GM18870 (cell line): ENCODE data around the gene AGAP1.
"Not testable (repeated sequence)": the region's sequence is repeated elsewhere in the genome, so short reads cannot be mapped to it uniquely, and the experiment has no call there.

Source experiments
- ATAC-seq: cut with Tn5 transposase; IDR thresholded peaks from one replicate; pipeline ENCODE4 v1.9.1; 2021; ENCODE audit warnings: moderate library complexity; ENCODE audit not compliant: unreplicated experiment

The AGAP1 gene

DNA sequence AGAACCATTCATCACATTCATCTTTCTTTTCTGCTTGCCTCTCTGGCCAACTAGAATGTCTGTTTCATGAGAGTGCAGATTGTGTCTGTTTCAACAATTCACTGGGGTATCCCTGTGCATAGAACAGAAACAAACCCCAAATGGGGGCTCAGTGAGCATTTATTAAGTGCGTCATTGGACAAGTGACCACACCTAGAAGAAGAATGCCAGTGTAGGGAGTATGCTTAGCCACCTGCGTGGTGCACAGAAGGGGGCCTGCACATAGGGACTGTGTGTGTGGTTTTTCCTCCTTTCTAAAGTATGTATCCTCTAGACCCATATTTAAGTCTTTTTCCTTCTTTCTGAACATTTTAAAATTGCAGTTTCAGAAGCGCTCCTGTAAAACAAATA is 255.9 kb downstream of the AGAP1 start:
- ATAC-seq, result no peak

DNA sequence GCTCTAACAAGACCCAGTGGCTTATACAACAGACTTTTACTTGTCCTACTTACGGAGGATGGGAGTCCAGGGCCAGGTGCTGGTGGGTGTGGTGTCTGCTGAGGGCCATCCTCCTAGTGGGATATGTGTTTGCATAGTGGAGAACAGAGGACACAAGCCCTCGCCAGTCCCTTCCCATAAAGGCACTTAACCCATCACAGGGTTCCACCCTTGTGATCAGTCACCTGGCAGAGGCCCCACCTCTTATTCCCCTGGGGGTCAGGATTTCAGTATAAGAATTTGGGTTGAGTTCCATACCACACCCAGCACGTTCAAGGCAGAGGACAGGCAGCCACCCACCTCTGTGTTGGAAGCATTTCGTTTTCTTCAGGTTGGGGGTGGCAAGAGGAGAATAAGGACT is 259.0 kb downstream of the AGAP1 start:
- ATAC-seq, result no peak

GRCh38 chr2:235754357-235755207 is 260.7 kb downstream of the AGAP1 start:
- ATAC-seq, result no peak

DNA sequence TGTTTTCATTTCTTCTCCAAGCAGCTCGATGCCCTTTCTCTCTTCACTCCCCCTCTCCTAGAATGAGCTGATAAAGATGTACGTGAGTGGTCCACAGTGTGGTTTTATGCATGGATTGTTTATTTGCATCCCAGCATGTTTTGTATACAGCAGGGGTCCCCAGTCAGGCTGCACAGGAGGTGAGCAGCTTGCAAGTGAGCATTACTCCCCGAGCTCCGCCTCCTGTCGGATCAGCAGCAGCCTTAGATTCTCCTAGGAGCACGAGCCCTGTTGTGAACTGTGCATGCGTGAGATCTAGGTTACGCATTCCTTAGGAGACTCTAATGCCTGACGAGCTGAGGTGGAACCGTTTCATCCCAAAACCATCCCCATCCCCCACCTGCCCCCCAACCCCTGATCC is 262.6 kb downstream of the AGAP1 start:
- no peak for ATAC-seq

- ATAC-seq, result no peak
Measured at GRCh38 chr2:235757212-235757611, 263.4 kb downstream of the AGAP1 start.

DNA sequence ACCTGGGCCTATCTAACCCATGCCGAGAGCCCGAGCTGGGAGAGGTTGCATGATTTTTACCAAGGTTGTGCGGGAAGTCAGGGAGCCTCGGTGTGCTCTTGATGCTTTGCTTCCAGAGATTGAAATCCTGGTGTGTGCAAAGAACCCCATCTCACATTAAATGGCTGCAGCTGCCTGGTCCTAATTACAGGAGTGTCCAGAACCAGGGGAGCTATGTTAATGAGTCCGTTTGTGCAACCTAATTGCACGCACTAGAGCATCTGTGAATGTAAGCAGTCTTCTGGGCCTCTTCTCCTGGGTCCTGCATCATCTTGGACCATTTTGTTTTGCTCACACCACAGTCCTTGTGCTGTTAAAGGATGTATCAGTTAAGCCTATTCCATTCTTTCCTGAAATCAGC is 263.8 kb downstream of the AGAP1 start:
- ATAC-seq, result no peak

DNA sequence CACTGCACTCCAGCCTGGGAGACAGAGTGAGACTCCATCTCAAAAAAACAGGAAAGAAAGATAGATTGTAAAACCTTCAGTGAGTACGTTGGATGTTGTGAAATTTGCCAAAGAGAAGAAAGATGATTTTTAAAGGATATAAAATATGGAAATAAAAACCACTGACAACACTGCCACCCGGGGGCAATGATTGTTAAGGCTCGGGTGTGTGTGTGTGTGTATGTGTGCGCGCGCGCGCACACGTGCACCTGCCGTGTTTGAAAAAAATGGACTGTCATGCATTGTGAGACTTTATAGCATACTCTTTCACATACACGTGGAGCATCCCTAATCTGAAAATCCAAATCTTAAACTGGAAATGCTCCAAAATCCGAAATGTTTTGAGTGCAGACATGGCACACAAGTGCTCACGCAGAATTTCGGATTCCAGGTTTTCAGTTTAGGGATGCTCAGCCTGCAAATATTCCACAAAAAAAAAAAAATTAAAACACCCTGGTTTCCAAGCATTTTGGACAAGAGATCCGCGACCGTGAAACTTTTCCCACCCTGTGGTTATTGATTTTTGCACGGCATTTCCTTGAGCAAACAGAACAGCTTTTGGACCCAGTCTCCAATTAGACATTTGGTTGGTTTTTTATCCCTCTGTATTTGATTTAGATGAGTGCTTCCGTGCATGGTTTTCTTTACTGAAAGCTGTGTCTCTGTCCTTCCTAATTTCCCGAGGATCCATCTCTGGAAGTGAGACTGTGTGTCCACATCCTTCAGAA is 269.2 kb downstream of the AGAP1 start:
- ATAC-seq, result no peak

- no peak for ATAC-seq
Measured at GRCh38 chr2:235763816-235764215, 270.0 kb downstream of the AGAP1 start.

DNA sequence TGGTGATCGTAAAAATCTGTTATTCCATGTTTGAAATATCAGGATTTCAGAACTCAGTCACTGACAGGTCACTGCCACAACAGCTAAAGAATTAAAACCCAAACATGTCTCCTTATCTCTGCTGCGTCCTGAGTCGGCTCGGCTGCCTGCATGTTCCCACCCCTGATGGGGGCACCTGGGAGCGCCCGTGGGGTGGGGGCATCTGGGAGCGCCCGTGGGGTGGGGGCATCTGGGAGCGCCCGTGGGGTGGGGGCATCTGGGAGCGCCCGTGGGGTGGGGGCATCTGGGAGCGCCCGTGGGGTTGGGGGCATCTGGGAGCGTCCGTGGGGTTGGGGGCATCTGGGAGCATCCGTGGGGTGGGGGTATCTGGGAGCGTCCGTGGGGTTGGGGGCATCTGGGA is 270.6 kb downstream of the AGAP1 start:
- not testable (repeated sequence) for ATAC-seq

DNA sequence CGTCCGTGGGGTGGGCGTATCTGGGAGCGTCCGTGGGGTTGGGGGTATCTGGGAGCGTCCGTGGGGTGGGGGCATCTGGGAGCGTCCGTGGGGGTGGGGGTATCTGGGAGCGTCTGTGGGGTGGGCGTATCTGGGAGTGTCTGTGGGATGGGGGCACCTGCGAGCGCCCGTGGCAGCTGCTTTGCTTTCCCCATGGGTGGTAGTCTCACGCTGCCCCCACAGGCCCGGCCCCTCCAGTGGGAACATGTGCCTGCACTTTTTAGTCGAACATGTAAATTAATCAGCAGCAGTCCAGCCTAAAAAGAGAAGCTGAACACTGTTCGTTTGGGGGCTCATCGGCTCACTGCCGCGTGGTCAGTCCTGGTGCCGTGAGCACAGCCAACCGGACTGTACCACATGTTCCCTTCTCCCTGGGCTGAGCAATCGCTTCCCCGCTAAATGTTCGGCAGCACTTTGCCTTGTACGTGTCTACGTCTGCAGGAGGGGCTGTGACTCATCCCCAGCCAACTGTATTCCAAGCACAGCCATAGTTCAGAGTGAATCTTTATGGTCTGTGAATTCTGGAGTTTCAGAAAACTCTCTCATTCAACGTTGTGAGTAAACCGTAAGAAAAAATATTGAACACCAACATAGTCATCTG is 271.5 kb downstream of the AGAP1 start:
- no peak for ATAC-seq

GRCh38 chr2:235766278-235766677 is 272.4 kb downstream of the AGAP1 start:
- no peak for ATAC-seq

DNA sequence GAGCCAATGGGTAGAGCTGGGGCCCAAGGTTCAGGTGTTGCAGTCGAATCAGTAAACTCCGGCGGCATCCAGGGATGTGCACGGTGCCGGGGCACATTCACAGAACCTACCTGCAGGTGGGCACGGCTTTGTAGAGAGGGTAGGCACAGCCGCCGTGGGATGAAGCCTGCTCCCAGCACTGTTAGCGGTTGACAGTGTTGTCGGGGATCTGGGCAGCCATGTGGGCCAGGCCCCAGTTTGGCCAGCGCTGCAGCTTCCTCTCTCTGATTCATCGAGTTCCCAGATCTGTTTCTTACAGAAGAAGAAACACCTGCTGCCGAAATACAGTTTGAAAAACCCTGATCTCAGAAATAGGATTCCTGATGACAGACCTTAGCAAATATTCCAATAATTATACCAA is 274.8 kb downstream of the AGAP1 start:
- ATAC-seq, result no peak

- ATAC-seq, result no peak
Measured at GRCh38 chr2:235769046-235769445, 275.2 kb downstream of the AGAP1 start.

DNA sequence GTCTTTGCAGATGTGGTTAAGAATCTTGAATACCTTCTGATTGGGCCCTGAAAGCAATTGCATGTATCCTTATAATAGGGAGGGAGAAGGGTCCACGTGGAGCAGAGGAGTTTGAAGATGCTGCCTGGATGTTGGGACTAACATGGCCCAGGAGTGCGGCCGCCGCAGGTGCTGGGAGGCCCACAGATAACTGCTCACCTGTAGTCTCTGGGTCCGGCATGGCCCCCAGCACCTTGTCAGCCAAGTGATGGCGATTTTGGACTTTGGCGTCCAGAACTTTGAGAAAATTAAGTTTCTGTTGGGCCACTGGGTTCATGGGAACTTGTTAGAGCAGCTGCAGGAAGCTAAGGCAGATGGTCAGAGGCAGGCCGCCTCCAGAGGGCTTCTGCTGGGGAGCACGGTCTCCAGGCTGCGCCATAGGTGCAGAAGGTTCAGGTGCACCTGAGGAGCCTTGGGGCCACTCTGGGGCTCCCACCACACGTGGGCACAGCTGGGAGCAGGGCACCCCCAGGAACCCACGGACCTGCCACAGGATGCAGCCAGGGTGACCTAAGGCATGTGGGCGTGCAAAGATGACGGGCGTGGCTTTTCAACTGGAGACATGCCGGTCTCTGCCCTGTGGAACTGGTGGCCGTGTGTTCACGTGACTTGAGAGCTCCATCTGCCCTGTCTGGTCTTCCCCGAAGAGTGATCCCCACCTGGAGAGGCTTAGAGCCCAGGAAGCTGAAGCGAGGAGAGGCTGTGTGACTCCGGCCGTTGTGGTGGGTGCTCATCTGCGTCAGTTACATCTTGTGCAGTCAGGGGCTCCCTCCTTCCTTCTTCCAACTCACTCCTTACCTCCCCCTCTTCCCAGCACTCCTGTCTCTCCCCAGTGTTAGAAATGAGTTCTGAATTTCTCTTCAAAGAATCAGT is 277.3 kb downstream of the AGAP1 start:
- no peak for ATAC-seq

- ATAC-seq, result no peak
Measured at GRCh38 chr2:235773188-235773928, 279.5 kb downstream of the AGAP1 start.

GRCh38 chr2:235774153-235774870 is 280.5 kb downstream of the AGAP1 start:
- ATAC-seq, result no peak

DNA sequence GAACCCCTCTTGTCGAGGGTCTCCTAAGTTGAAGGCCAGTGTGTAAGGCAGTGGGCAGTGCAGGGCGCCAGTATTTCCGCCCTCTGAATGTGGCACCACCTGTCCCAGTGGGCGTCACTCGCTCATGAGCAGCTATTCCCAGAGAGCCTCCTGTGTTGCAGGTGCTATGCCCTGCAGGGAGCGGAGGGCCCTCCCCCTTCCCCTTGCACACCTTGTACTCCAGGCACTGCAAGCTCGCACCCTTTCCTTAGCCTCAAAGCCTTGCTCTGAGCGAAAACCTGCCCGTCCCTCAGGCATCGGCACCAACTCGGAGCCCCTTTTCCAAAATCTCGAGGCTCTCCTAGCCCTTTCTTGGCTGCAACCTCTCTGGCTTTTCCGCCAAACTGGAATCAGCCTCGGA is 282.7 kb downstream of the AGAP1 start:
- no peak for ATAC-seq

- ATAC-seq, result no peak
Measured at GRCh38 chr2:235779444-235779896, 285.6 kb downstream of the AGAP1 start.

GRCh38 chr2:235780401-235780800 is 286.6 kb downstream of the AGAP1 start:
- no peak for ATAC-seq
